ENCODE results near the gene TATDN2.

Gene TATDN2

DNA sequence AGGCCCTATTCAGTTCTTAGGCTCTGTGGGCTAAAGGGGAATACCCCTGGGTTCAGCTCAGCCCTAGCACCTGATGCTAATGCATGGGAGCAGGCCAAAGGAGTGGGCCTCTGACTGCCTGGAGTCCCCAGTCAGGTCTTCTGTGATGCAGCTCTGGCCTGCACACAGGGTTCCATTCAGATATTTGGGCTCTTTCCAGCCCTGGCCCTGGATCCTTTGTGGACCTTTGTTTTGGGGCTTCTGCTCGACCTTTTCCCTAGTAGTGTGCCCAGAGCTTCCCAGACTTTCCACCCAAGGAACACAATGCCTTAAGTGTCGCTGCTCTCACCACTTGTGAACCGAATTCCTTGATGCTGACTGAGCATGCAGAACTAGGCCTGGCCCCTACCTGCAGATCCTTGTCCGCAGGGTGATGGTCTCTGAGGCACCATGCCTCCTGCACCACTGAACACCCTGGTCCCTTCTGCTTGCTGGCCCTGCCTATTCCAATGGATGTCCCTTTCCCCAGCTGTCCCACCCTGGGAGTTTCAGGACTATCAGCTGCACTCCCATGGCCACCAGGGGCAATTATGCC is 67.6 kb downstream of the TATDN2 start:
- in situ Hi-C loops (cut with MboI; ENCODE audit: low sequenced_read_pairs): no loop called here

DNA sequence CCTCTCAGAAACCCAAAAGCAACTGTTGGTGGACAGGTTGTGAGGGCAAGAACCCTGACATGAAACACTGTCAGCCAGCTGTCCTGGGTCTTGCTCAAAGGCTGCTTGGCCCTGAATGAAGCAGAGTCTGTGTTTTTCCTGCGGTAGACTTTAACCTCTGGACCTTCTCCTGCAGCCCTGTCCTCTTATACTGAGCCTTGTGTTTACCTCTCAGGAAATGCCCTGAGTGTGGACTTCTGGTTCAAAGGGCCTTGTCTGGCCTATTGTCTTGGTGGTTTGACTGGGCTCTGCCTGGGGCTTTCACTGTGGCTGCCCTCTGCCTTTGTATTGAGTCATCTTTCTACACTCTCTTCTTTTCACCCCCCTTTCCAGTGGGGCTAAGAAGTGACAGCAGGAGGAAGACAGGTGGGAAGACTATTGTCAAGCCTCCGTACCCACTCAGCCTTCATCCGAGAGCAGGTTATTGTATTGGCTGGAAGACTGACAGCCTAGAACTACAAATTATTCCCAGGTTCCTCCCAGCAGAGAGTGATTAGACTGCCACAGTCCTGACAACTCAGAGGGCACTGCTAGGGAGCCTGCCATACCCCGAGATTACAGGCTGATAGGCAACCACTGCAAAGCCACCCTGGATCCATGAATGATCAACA is 69.2 kb downstream of the TATDN2 start:
- in situ Hi-C loops (cut with MboI; ENCODE audit: low sequenced_read_pairs): no loop called here

DNA sequence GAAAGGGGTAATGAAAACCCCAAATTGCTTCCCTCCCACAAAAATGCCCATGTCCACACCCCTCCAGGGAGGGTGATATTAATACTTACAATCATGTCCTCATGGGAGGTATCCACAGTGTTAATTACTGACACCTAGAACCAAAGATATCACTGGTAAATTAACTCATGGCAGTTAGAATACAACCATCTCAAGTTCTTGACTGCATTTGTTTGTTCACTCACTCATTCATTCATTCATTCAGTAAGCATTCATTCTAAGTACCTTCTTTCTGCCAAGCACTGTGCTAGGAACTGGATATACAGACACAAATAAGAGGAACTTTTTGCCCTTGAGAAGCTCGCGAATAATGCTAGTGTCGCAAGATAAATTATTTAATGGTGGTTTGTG is 69.7 kb downstream of the TATDN2 start:
- in situ Hi-C loops (cut with MboI; ENCODE audit: low sequenced_read_pairs): no loop called here

DNA sequence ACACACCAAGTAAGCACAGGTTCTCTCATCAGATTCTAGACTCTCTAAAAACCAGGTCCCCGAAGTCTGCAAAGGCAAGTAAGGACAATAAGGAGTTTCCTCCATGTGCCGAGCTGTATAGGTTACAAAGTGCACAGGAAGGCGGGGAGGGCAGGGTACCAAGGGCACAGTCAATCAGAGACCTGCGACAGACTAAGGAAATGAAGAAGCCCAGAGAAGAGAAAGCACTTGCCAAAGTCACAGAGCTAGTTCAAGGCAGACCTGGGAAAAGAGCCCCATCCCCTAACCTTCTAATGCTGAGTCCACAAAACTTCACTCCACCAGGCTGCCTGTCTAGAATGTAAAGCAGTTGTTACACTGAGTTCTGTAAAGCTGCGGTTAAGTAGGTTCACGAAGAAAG is 71.0 kb downstream of the TATDN2 start:
- in situ Hi-C loops (cut with MboI; ENCODE audit: low sequenced_read_pairs): no loop called here

DNA sequence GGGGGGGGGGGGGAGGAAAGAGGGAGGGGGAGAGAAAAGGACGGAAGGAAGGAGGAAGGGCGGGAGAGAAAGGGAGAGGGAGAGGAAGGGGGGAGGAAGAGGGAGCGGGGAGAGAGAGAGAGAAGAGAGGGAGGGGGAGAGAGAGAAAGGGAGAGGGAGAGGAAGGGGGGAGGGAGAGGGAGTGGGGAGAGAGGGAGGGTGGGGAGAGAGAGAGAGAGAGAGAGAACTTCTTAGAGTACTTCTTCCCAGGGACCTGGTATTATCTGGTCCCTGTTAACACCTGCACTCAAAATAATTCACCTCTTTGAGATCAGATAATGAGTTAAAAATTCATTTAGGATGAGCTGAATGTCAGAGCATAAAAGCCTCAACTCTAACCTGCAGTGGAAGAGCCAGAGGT is 71.5 kb downstream of the TATDN2 start:
- in situ Hi-C loops (cut with MboI; ENCODE audit: low sequenced_read_pairs): no loop called here

DNA sequence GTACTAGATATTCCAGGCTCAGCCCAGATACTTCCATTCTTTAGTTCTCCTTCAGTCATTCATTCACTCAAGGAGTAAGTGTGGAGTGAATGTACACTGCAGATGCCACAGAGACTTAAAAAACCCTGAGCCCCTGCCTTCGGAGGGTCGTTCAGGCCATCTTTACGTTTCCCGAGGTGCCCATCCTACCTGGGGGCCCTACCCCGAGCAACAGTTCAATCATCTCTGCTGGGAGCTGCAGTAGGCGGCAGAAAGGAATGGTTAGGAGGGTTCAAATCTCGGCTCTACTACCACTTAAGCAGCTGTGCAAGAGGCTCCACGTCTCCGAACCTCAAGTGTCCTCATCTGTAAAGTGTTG is 72.0 kb downstream of the TATDN2 start:
- in situ Hi-C loops (cut with MboI; ENCODE audit: low sequenced_read_pairs): no loop called here

DNA sequence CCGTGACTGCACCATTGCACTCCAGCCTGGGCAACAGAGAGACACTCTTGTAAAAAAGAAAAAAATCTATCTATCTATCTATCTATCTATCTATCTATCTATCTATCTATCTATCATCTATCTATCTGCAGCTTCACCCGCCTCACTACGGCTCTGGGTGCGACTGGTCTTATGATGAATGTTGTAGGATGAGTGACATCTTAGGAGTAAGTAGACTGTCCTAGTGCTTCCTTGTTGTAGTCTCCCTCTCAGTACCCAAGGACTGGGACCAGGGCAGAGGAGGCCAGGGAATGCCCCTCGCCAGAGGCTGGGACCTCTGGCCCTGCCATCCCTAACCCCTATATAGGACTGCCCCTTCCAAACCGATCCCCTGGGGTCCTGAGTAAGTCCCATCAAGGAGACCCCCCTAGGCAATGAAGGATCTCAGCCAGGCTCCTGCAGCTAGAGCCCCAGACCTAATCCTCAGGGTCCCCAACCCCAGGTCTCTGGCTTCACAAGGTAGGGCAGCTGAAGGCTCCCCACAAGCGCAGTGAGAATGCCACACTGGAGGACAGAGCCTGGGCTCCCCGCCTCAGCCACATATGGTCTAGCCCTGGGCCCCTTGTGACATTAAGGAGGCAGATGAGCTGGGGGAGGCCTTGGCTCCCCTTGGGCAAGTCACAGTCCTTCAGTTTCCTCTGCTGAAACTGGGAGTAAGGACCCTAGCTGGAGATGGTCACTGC is 73.5 kb downstream of the TATDN2 start:
- in situ Hi-C loops (cut with MboI; ENCODE audit: low sequenced_read_pairs): no loop called here

DNA sequence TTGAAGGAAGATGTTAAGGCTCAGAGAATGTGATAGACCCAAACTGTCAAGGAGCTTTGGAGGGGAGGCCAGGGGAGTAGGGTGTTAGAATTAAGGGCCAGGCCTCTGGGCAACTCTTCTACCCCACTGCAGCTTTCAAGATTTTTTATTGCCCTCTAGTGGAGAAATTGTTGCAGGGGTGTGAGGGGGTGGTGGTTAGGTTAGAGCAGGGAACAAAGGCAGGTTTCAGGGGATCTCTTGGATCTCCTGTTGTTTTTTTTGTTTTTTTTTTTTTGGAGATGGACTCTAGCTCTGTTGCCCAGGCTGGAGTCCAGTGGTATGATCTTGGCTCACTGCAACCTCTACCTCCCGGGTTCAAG is 74.1 kb downstream of the TATDN2 start:
- in situ Hi-C loops (cut with MboI; ENCODE audit: low sequenced_read_pairs): no loop called here

DNA sequence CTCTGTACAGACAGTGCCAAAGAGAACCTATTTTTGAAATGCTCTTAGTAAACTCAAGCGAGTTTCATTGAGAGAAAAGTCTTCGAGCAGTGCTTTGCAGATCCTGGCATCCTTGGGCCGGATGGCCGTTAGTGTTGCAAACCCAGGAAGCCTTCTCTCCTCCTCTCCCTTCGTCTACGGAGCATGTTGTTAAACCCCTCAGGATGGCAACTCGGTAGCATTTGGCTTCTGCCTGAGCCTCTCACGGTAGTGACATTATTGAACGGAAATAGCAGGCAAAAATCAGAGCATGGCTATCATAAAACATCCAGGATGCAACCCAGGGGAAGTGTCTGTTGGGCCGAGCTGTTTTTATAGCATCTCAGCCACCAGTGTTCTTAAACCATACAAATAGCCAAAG is 79.3 kb downstream of the TATDN2 start:
- in situ Hi-C loops (cut with MboI; ENCODE audit: low sequenced_read_pairs): no loop called here

DNA sequence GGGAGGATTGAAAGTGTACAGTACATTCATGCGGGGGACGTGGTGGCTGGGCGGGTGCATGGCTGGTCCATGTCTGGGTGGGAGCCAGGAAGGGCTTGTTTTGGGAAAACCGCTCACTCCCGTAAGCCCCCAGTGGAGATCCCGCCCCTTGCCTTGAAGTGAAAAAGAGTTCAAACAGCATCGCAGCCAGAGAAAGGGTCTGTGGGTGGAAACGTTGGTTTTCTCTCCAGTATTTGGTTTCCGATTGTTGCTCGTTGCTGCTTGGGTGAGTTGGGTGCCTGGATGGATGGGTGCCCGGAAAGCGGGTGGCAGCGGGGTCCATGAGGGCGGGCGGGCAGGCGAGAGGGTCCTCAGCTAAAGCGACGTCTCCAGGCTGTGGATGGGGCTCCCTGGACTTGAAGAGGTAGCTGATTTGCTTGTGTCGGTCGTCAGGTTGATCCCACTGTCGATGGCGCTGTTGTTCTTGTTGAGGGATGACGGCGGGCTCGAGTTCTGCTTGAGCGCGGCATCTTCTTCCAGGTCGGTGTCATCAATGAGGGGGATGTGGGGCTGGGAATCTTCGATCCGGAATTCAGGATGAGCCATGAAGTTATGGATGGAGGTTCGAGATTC is 80.3 kb downstream of the TATDN2 start:
- in situ Hi-C loops (cut with MboI; ENCODE audit: low sequenced_read_pairs): no loop called here

DNA sequence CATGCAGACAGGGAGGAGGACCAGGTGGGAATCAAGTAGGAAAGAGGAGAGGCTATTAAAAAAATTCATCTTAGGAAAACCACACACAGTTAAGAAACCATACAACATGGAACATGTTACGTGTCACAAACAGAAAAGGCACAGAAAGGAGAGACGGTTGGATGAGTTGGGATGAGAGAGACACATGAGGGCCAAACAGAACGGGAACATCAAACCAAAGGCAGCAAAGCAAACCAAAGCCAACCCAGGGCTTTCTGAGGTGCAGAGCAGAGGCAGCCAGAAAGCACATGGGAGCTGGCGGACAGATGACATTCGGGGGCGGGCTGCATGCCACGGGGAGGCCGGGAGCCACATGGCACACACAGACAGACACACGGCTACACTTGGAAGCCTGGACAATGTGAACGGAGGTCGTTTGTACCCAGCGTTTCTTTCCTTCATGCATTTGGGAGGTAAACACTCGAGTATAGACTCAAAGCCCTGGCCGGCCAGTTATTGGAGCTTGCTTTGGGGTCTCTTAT is 81.3 kb downstream of the TATDN2 start:
- in situ Hi-C loops (cut with MboI; ENCODE audit: low sequenced_read_pairs): no loop called here

DNA sequence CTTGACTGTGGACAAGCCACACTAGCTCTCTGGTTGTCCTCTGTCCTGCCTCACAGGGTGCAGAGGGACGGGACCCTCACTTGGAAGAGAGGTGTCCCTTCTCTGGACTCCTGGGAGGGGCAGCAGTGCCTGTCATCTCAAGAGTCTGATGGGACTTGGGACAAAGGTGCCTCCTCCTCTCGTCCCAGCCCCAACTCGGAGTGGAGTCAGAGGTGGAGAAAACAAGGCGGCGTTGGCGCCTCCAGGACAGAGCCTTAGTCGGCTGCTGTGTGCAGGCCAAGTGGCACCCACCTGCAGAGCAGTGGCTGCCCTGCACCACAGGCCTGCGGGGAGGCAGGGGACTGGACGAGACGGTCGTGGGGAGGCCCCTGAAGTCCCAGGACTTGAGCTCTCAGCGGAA is 82.1 kb downstream of the TATDN2 start:
- in situ Hi-C loops (cut with MboI; ENCODE audit: low sequenced_read_pairs): no loop called here

Data from hTERT RPE-1 (cell line).